ENCODE results near the gene TRUB2. TPM values are rescaled to one million over a fixed set of nuclear protein-coding genes. Genes with fewer than 3 reads are reported as not detected.

The TRUB2 gene
- total and polyA plus RNA-seq, 7 donors, result 20.6 to 38.4 (median 28.3) TPM

GRCh38 chr9:128309551-128309950 lies 12.7 kb downstream of the TRUB2 start:
- Histone ChIP-seq H3K4me3 (no peak overlapping the region), H3K4me1 (no peaks in the 10 kb centered on the region), H3K27me3 (ENCODE audit: insufficient read depth in 3 of 3, low read length in 2 of 3) (no peaks in the 10 kb centered on the region), H3K27ac (no peak overlapping the region), H3K9me3 (no peaks in the 10 kb centered on the region), H3K36me3 (ENCODE audit: insufficient read depth in 1 of 2, low read depth in 1 of 2) (peaks cover 3 to 66% of the 10 kb centered on the region in 2 donors)
- intact Hi-C loops (cut with DNase I), result loop anchor here in 1 of 2 donors (10.0 kb wide), 1 partner anchor 65 kb away; no protein-coding TSS in a partner anchor
- DNase-seq, result no peak
- WGBS, 3 donors, result 92 to 96% (median 93%) methylated on average over 16 of the region's 16 CpGs
- no peak for TF ChIP-seq CTCF (IDR thresholded peaks at IDR 0.05)
- no peak for ATAC-seq

- Histone ChIP-seq H3K27ac (no peak overlapping the region), H3K36me3 (ENCODE audit: insufficient read depth in 1 of 2, low read depth in 1 of 2) (peaks cover 3 to 24% of the 10 kb centered on the region in 2 donors), H3K9me3 (no peaks in the 10 kb centered on the region), H3K4me1 (no peaks in the 10 kb centered on the region), H3K4me3 (no peak overlapping the region), H3K27me3 (ENCODE audit: insufficient read depth in 3 of 3, low read length in 2 of 3) (no peaks in the 10 kb centered on the region)
- no peak for TF ChIP-seq CTCF (IDR thresholded peaks at IDR 0.05)
- ATAC-seq (no peak), DNase-seq (no peak)
- intact Hi-C loops (cut with DNase I), result loop anchor here in 1 of 2 donors (10.0 kb wide), 1 partner anchor 60 kb away; no protein-coding TSS in a partner anchor
- 67 to 73% (median 68%) methylated on average over 5 of the region's 5 CpGs for WGBS, 3 donors
These were observed 17.3 kb downstream of the TRUB2 start for GRCh38 chr9:128304971-128305288.

GRCh38 chr9:128304136-128304970 lies 17.9 kb downstream of the TRUB2 start:
- intact Hi-C loops (cut with DNase I), result loop anchor here in 1 of 2 donors (10.0 kb wide), 1 partner anchor 60 kb away; no protein-coding TSS in a partner anchor
- no peak overlapping the region for H3K4me3 ChIP-seq
- no peak for ATAC-seq
- WGBS, 3 donors, result 67 to 78% (median 76%) methylated on average over 9 of the region's 9 CpGs
- H3K9me3 ChIP-seq, result no peaks in the 10 kb centered on the region
- H3K27me3 ChIP-seq (ENCODE audit: insufficient read depth in 3 of 3, low read length in 2 of 3), result no peaks in the 10 kb centered on the region
- no peaks in the 10 kb centered on the region for H3K4me1 ChIP-seq
- no peak for TF ChIP-seq CTCF (IDR thresholded peaks at IDR 0.05)
- H3K36me3 ChIP-seq (ENCODE audit: insufficient read depth in 1 of 2, low read depth in 1 of 2), result peaks cover 0 to 18% of the 10 kb centered on the region in 2 donors
- H3K27ac ChIP-seq, result no peak overlapping the region
- DNase-seq, result no peak

- DNase-seq (no peak), ATAC-seq (no peak)
- Histone ChIP-seq H3K4me1 (no peaks in the 10 kb centered on the region), H3K27ac (no peak overlapping the region), H3K4me3 (no peak overlapping the region), H3K9me3 (no peaks in the 10 kb centered on the region), H3K36me3 (ENCODE audit: insufficient read depth in 1 of 2, low read depth in 1 of 2) (no peaks in the 10 kb centered on the region), H3K27me3 (ENCODE audit: insufficient read depth in 3 of 3, low read length in 2 of 3) (no peaks in the 10 kb centered on the region)
- intact Hi-C loops (cut with DNase I), result loop anchor here (5.0 to 10.0 kb wide), 2 partner anchors 43 to 116 kb away; partner anchors contain the start of gene SLC27A4 (in 1 of the 2)
- 90 to 93% (median 91%) methylated on average over 20 of the region's 20 CpGs for WGBS, 3 donors
- no peak for TF ChIP-seq CTCF (IDR thresholded peaks at IDR 0.05)
These were observed 23.4 kb downstream of the TRUB2 start for GRCh38 chr9:128298535-128299482.

Data from psoas muscle (tissue), 8 donors.